ENCODE data around the gene RETNLB. TPM values are rescaled to one million over a fixed set of nuclear protein-coding genes. Genes with fewer than 3 reads are reported as not detected.

Gene RETNLB, protein sequence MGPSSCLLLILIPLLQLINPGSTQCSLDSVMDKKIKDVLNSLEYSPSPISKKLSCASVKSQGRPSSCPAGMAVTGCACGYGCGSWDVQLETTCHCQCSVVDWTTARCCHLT
- total RNA-seq (2014; rRNA removed; shearing (Covaris generic)) = not detected in 2 replicates

DNA sequence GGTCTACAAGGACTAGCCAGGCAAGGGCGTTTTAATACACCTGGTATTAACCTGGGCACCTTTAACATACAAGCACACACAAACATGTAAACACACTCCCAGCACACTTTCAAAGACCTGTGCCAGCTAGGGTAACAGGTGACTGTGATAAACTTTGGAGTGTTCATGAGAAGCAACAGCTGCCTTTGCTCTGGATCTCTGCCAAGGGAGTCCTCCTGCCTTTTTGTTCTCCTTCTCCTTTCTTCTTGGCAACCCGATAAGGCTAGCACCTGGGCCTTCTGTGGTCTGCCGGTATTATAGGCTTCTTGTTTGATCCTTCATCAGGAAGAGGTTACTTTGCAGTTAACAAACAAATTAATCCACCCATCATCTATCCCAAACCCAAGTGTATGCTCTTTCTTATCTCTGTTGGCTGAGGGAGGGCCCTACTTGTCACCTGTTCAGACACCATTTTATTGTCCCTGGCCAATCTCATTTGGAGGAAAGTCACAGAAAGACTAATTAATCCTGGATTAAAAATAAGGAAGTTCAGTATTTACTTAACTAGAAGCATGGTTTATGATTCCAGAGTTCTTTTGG is at the start of gene RETNLB:
Gene RETNLB, minus strand, starts transcription at position 7 of the 579 bp plus-strand sequence. CDS start 225 bp downstream, outside the sequence.
- no peak for DNase-seq (ENCODE audit: low spot score)

DNA sequence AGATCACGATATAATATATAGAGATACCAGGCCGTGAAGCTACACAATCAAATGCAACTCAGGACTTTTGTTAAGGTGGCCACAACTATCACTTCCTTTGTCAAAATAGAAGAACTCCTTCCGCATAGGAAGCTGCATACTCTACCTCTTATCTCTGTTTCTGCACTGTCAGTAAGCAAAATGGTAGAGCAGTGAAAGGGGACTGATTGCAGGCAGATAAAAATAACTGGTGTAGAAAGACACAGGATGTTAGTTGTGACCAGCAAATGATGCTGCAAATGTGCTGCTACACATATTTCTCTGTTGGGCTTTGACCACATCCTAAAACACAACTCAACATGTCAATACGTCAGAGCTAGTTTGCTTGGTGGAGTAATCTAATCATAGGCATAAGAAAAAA is 49.1 kb upstream of the RETNLB start:
- DNase-seq (ENCODE audit: low spot score) = no peak

DNA sequence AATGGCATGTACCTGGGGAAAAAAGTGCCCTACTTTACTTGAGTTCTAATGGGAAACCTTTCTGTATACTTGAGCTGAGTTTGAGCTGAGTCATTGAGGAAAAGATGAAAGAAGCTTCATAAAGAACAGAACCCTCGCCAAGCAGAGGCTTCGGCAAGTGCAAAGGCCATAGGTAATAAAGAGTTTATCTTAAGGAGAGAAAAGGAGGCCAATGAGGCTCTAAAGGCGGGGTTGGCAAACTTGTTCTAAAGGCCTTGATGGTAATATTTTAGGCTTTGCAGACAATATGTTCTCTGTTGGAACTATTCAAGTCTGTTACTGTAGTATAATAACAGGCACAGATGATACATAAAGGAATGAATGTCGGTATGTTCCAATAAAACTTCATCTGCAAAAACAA is 47.8 kb upstream of the RETNLB start:
- no peak for DNase-seq (ENCODE audit: low spot score)

DNA sequence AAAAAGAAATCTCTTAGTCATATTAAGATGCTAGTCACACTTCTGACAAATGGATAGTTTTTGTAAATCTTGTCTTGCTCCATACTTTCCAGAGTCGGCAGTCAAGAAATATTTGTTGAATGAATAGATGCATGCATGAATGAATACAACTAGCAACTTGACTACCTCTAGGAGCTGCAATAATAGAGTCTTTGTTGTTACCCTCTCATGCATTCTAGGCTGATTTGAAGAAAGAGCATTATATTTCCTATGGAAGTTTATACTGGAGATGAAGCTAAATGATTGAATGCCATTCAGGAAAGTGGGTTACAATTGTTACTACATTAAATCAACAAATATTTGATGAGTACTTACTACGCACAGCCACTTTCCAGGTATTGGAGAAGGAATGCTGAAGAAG is 47.2 kb upstream of the RETNLB start:
- DNase-seq (ENCODE audit: low spot score) = no peak

DNA sequence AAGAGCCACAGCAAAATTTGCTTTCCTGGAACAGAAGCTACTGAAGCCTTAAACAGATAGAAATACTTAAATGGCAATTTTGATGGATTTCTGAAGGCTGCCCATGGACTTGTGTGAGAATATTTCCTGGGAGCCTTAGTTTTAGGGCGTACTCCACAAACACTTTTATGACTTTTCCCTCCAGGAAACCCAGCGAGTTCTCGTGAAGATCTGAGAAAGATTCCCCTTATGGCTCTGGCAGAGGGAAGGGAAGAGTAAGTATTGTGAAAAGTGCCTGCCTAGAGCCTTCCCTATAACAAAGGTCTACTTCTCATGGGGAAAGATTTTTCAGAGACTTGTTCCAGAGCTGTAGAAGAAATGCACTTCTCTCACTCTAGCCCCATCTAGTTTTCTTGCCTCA is 34.3 kb upstream of the RETNLB start:
- DNase-seq (ENCODE audit: low spot score) = no peak

DNA sequence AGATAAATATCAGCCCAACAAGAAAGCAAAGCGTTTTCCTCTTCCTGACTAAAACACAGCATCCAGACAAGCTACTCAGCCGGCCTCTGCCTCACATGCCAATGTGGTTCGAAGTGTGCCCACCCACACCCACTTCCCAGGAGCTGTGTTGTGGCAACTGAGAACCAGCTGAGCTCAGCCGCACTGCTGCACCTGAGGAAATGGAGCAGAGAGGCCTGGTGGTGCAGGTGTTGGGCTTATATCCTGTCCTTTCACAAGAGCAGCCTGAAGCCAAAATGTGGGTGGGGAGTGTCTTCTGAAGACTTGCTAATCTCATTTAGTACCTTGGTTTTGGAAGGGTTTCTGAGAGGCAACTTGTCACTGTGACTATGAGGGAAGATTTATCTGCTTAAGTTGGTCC is 23.0 kb upstream of the RETNLB start:
- no peak for DNase-seq (ENCODE audit: low spot score)

DNA sequence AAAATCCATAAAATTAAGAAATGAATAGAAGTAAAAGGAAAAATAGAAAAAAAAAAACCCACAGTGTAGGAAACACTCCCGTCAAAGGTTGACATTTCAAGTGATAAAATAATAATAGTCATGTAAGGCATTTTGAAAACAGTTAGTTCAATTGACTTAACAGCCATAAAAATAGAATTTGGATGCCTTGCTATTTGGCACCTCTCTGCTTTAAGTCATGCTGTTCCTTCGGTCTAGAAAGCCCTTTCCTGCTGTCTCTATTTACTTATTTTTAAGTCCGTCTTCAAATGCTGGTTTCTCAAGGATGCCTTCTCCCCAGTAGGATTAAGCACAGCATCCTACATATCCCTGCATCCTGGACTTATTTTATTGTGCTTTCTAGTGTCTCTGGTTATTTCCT is 22.3 kb upstream of the RETNLB start:
- no peak for DNase-seq (ENCODE audit: low spot score)

DNA sequence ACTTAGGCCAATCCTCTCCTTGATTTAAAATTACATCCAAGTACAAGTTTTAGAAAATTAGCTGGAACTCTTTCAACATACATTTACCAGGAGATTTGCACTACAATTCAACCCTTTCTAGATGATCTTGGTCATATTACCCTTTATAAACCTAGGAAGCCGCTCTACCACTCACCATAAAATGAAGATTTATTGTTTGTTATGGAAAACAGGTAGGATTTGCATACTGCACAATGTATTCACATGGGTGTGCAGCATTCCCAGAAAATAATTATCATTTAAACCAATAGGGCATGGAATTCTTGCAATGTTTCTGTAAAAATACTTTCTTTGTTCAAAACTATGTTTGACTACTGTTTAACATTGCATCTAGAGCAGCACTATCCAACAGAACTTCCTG is 18.4 kb upstream of the RETNLB start:
- DNase-seq (ENCODE audit: low spot score) = no peak

DNA sequence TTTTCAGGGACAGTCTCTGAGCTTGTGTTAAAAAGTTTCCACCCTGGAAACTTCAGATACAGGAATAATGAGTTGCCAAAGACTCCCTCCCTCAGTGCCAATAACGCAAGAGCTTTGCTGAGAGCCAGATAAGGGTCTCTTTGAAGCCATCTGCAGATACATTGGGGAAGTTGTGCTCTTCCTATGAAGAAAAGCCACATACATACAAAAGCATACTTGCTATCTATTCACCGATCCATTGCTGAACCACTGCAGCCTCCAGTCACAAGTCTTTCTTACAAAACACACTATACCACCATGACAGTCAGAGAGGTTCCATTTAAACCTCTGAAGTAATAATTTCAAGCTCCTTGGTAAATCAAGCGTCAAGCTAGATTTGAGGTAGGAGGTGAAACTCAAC is 10.0 kb upstream of the RETNLB start:
- DNase-seq (ENCODE audit: low spot score) = no peak

DNA sequence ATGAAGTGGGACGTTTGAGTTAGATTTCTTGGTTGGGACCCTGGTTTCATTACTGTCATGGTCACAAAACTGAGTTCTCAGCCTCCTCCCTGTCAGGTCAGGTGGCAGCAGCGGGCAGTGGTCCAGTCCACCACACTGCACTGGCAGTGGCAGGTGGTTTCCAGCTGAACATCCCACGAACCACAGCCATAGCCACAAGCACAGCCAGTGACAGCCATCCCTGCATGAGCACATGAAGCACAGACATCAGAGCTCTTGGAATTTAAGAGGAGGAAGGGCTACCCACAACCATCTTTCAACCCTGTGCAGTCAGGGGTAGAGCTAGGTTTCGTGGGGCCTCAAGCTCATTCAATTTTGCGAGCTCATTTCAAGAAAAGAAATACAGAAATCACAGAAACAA is 1.5 kb downstream of the RETNLB start:
- DNase-seq (ENCODE audit: low spot score) = no peak

DNA sequence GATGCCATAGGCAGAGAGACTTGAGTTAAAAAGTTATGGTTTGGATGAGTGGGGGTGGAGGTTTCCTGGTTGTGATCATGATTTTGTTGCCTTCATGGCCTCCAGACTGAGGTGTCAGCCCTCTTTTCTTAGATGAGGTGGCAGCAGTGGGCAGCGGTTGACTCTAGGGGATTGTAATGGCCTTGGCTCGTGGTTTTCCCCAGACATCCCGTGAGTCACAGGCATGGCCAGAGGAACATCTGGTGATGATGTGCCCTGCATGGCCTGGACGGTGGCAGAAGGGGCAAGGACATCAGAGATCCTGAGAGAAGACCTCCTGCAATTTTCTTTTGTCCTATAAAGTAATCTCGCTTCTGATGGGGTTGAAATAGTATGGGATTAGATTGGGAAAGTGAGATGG is 12.4 kb downstream of the RETNLB start:
- no peak for DNase-seq (ENCODE audit: low spot score)

DNA sequence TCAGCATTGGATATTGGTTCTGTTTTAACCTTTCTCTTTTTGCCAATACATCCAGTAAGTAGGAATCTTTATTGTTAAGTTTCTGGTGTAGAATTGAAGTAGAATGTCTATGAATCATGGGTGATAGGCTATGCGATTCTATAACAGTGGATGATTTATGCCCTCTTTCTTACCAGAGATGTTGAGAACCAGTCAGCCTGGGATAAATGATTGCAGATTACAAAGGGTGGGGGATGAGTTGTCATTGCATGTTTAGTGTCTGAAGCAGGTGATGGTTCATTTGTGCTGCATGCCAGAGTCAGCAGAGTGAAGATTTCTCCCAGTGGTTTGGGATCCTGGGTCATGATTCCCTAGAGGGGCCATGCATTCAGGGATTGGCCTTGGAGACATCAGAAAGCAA is 14.3 kb downstream of the RETNLB start:
- DNase-seq (ENCODE audit: low spot score) = no peak

DNA sequence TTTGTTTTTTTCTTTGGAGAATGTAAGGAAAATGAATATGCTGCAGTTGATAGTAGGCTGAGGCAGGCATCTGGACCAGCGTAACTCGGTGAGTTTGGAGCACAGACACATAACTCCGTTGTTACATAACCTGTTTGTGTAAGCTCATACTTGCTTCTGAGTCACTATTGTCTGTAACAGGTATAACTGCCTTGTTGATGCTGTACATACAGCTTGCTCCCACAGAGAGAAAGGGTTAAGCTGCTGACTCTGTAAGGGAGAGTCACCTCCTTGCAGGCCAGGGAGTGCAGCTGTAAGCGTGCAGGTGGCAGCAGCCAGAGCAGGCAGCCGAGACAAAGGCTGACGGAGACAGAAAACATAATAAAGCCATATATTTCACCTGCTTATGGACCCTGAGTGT is 20.4 kb downstream of the RETNLB start:
- no peak for DNase-seq (ENCODE audit: low spot score)

DNA sequence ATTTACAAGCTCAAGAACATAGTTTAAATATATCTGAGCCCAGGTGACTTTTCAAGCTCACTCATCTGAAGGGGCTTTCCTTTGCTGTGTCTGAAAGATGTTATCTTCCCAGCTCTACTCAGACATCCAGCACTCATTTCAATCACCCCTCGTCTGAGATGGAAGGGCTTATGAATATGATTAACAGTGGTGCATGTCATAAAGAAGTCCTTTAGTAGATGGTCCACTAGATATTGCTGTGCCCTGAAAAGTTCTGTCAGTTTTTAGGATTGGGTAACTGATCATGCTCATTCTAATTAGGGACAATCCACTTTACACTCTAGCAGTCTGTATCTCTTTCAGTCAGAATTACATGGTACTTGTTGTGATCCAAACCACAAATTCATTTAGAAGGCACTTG is 28.3 kb downstream of the RETNLB start:
- no peak for DNase-seq (ENCODE audit: low spot score)

DNA sequence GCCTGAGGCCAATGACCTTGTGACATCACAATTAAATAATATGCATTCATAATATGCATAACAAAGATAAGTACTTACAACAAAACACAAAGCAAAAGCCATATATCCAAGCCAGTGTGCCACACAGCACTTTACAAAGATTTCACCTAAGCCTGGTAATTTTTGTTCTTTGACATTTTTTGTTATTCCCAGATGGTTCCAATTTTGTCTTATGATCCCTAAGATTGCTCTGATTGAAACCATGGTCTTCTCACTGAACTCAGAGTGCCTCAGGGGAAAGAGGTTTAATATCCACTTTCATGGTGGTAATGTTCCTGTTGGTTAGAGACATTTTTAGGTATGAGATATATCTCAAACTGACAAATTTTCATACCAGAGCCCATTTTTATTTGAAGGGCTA is 29.1 kb downstream of the RETNLB start:
- no peak for DNase-seq (ENCODE audit: low spot score)

DNA sequence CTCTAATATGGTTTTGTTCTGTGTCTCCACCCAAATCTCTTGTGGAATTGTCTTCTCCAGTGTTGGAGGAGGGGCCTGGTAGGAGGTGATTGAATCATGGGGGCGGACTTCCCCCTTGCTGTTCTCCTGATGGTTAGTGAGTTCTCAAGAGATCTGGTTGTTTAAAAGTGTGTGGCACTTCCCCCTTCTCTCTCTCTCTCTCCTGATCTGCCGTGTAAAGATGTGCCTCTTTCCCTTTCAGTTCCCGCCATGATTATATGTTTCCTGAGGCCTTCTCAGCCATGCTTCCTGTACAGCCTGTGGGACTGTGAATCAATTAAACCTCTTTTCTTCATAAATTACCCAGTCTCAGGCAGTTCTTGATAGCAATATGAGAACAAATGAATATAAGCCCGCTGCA is 33.1 kb downstream of the RETNLB start:
- DNase-seq (ENCODE audit: low spot score) = no peak

DNA sequence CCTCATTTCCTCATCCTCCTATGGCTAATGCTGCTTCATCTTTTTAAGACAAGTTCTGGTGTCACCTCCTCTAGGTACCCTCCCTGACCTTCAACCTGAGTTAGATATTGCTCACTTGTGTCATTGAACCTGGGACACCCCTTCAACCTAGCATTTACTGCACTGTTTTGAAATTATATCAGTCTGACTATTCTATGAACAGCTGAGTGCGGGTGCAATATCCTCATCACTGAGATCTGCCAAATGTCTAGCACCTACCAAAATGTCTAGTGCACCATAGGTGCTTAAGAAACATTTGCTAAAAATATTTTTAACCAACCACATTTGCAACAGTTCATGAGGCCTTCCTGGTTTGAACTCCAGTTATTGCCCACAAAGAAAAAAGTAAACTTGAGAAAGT is 34.5 kb downstream of the RETNLB start:
- no peak for DNase-seq (ENCODE audit: low spot score)

DNA sequence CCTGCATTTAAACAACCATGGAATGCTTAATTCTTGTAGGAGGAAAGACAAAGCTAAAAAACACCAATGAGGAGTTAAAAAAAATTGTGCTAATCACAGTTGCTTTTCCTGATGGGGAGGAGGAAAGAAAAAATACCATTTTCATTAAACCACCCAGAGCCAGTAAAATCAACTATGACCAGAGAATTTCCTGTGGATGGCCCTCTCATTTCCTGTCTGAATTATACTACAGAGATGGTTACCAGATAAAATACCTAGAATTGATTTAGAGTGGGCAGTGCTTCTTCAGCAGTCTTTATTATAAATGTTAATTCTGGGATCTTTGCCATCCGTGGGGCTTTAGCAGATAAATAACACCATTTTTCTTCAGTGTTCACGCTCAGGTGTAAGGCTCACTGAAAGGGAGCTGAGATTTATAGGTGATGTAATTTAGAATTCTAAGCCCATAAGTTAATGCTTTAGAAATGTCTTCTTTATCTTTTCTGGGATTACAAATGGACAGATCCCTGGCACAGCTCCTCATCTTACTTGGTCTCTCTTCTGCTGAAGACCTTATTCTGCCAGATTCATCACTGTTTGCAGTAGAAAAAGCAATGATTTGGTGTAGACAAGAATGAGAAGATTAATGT is 37.9 kb downstream of the RETNLB start:
- DNase-seq (ENCODE audit: low spot score) = no peak

DNA sequence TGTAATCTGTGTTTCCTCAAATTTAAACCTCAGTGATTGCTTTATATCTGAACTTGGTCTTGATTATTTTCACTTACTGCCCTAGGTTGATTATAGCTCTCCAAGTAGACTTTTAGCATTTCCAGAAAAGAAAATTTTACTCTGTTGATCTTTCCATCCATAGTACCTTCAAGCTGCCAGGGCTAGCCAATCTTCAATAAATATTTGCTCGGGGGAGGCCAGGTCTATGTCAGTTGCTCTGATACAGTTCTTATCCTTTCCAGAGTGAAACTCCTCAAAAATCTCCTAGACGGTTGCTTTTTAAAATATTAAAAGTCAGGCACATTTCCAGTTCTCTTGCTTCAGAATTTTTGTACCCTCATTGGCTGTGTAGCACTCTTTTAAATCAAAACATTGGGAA is 38.8 kb downstream of the RETNLB start:
- DNase-seq (ENCODE audit: low spot score) = no peak

DNA sequence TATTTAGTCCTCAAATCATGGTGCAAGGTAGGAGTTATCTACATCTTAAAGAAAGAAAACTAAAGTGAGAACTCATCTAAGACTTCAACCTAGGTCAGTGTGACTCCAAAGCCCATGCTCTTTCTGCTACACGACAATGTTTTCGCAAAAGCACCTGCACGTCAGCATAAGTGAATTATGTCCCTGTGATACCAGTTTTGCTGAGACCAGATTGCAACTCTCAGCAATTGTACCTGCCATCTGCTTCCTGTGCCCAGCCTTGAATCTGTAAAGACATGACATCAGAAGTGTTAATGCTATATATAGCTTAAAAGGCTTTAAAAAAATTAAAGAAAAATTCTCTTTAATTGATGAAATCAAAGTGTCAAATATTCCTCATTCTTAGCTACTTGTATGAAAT is 43.4 kb downstream of the RETNLB start:
- no peak for DNase-seq (ENCODE audit: low spot score)

DNA sequence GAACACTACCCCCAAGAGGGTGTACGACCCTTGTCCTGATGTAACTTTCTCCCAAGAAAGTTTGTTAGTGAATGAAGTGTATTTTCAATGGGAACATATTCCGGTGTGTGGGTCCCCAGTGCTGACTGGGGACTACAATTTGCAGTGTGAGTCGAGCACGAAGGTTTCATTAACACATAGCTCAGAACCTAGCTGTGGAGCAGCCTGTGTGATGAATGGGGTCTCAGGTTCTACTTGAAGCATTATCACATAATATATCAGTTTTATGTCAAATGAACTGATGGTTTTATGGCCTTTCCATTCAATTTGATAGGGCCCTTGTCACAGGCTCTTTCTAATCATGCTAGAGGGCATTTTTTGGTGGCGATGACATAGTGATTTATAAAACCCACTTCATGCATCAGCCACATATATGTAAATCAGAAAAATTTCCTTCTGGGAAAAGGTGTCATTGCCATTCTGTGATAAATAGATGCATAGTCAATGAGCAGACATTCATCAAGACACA is 44.1 kb downstream of the RETNLB start:
- no peak for DNase-seq (ENCODE audit: low spot score)

All from H4 (cell line).